Middle frontal gyrus (tissue), 1 donor: Measurements from ENCODE around the gene GP1BB.
"Not testable (repeated sequence)": the region's sequence is repeated elsewhere in the genome, so short reads cannot be mapped to it uniquely, and the experiment has no call there.

Experiments
- DNase-seq: peaks from one replicate; pipeline ENCODE4 v3.0.0-alpha.2; 2015; ENCODE audit warnings: low spot score; ENCODE audit errors: extremely low spot score

Gene GP1BB

DNA sequence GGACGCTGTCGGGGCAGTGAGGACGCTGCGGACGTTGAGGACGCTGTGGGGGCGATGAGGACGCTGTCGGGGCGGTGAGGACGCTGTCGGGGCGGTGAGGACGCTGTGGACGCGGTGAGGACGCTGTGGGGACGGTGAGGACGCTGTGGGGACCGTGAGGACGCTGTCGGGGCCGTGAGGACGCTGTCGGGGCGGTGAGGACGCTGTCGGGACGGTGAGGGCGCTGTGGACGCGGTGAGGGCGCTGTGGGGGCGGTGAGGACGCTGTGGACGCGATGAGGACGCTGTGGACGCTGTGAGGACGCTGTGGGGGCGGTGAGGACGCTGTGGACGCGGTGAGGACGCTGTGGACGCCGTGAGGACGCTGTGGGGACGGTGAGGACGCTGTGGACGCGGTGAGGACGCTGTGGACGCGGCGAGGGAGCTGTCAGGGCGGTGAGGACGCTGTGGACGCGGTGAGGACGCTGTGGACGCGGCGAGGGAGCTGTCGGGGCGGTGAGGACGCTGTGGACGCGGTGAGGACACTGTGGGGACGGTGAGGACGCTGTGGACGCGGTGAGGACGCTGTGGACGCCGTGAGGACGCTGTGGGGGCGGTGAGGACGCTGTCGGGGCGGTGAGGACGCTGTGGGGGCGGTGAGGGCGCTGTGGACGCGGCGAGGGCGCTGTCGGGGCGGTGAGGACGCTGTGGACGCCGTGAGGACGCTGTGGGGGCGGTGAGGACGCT, 2.9 kb downstream of the GP1BB start:
- DNase-seq = not testable (repeated sequence)

- DNase-seq = no peak
Measured at GRCh38 chr22:19727310-19728150, 4.2 kb downstream of the GP1BB start.

DNA sequence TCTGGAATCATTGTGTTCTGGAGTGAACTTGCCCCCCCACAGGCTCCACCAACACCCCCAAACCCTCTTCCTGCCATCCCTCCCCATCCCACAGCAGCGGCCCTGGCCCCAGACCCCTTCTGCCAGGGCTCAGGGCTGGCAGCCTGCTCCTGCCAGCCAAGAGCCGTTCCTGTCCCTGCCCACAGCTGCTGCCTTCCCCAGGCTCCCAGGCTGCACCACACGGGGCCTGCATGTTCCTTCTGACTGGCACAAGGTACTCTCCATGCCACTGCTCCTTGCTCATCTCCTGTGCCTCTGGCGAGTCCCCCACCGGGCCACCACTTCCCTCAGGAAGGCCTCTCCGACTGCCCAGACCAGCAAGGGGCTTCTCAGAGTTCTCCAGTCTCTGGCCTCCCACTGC, 4.9 kb downstream of the GP1BB start:
- DNase-seq = no peak

- DNase-seq = no peak
Measured at GRCh38 chr22:19728836-19729235, 5.5 kb downstream of the GP1BB start.

GRCh38 chr22:19729507-19729906, 6.2 kb downstream of the GP1BB start:
- no peak for DNase-seq

DNA sequence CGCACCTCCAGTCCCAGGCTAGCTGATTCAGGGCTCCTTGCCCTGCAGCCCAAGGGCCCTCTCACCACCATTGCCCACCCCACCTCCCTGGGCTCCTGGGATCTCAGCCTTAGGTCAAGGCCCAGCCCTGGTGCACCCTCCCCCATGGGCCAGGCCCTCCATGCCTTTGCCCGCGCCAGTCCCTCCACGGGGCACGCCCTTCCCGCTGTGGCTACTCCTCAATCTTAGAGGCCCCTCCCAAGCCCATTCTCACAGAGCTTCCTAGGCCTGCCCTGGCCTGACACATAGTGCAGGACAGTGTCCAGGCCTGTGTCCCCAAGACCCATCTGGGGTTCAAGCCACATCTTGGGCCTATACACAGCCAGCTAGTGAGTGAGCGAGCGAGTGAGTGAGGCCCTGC, 6.9 kb downstream of the GP1BB start:
- DNase-seq = no peak

DNA sequence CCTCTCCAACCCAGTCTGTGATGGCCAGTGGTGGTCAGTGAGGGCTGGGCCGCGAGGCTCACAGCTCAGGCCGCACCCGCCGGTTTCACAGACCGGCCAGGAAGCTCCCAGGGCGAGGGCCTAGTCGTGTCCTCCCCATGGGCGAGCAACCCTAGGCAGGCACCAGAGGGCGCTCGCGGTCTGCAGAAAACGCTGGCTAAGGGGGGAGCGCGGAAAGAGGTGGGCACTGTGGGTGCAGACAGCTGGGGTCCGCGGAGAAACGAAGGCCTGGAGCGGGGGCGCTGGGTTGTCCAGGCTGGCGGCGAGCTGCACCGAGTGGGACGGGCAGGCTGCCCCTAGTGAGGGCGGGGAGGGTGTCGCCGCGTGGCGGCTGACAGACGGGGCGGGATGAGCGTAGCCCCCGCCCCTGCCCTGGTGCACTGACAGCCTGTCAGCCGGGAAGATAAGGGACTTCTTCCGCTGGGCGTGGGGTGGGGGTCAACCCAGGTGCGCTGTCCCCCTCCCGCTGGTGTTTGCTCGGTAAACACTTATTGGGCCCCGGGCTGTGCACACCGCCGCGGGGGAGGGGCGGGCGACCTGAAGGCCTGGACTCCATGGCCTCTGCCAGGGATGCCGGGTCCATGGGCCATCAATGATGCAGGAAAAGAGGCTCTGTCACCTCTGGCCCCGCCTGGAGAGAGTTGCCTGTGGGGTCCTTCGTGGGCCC, 7.5 kb downstream of the GP1BB start:
- peak; percentile 67 for DNase-seq

GRCh38 chr22:19731361-19732135, 8.2 kb downstream of the GP1BB start:
- no peak for DNase-seq

GRCh38 chr22:19732403-19733113, 9.2 kb downstream of the GP1BB start:
- no peak for DNase-seq

DNA sequence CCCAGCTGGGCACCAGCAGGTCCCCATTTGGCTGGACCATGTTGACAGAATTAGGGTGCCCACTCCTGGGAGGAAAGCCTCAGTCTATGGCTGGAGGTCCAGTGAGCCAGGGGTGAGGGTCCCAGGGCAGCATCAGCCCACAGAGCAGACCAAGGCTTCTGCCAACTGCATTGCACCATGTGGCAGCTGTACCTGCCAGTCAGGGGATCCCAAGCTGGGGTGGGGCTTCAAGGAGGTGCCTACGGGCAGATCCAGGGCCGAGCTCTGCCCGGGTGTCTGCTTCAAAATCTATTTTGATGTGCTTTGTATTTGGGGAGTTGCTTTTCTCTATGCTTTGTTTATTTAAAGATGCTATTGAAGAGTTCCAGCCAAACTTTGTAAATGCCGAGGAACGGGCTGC, 10.4 kb downstream of the GP1BB start:
- DNase-seq = no peak

GRCh38 chr22:19734163-19734562, 10.8 kb downstream of the GP1BB start:
- DNase-seq = no peak

DNA sequence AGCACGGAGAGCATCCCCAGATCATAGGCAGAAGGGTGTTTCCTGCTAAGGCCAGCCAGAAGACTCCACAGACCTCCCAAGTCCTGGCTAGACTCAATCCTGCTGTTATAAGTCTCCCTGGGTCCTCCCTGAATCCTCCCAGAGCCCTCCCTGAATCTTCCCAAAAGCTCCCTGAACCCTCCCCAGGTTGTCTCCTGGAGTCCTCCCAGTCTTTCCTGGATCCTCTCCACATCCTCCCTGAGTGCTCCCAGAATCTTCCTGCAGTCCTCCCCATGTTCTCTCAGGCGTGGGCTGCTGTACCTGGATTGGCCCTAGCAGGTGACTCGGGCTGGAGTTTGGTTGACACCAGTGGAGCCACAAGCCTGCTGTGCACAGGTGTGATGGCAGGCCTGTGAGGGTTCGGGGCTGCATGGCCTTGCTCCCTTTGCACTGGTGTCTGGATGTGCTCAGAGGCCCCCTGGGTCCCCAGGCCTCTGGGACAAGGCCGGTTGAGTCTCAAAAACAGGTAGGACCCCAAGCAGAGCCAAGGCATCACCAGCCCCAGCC, 11.6 kb downstream of the GP1BB start:
- DNase-seq = no peak

DNA sequence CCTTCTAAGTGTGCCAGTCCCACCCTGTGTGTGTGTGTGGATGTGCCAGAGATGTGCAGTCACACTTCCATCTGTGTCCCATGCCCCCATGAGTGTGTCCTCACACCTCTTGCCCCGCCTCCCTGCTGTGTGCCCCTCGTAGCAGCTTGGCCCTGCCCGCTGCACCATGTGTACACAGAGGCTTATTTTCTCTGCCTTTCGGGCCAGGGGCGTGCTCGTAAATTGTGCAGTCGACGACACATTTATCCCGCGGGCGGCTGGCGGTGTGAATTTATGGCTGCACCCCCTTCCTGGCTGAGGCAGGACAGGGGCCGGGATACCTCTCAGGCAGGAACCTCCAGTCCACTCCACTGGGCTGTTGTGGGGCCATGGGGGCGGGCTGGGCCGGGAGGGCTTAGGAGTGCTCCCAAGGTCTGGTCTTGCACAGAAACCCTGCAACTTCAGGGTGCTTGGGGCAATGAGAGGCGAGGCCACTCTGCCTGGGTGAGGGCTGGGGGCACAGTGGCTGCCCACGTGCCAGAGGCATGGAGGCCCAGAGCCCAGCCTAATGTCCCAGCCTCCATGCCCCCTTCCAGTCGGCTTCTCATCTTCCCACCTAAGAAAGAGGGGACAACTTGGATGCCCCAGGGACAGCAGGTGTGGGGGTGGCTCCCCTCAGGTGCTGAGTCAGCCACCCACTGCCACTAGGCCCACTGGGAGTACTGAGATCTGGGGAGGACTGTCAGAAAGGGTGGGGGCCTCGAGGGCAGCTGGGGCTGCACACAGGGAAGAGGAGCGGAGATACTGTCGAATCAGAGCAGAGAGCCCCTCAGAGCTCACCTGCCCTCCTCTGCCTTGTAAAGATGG, 12.5 kb downstream of the GP1BB start:
- DNase-seq = no peak

DNA sequence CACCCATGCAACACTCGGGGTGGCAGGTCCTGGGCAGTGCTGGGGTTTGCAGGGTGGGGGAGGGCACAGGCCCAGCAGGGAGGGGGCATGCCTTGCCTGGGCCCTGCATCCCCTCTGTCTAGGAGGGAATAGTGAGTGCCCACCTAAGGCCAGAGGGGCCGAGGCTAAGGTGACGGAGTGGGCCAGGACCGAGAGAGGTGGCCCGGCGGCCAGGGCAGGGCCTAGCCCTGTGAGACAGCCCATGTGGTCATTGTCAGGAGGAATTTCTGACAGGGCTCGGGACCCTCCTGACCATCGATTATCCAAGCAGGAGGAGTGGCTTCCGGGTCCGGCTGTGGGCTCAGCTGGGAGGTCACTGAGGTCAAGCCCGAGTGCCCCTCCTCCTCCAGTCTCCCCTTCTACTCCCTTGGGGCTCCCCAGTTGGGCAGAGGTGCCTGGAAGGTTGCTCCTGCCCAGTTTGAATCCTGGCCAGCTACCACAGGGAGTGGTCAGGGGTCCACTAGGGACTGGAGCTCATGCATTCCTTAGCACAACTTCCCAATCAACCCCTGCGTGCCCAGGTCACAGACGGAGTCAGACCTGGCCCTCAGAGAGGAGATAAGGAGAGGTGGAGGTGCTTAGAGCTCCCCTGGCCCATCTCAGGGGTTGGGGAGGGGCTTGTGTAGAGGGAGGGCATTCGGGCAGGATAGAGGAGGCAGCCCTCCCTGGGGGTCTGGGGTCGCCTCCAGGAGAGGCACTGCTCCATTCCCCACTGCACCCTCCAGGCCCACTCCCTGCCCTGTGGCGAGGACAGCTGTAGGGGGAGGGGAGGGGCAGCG, 14.7 kb downstream of the GP1BB start:
- DNase-seq = no peak

DNA sequence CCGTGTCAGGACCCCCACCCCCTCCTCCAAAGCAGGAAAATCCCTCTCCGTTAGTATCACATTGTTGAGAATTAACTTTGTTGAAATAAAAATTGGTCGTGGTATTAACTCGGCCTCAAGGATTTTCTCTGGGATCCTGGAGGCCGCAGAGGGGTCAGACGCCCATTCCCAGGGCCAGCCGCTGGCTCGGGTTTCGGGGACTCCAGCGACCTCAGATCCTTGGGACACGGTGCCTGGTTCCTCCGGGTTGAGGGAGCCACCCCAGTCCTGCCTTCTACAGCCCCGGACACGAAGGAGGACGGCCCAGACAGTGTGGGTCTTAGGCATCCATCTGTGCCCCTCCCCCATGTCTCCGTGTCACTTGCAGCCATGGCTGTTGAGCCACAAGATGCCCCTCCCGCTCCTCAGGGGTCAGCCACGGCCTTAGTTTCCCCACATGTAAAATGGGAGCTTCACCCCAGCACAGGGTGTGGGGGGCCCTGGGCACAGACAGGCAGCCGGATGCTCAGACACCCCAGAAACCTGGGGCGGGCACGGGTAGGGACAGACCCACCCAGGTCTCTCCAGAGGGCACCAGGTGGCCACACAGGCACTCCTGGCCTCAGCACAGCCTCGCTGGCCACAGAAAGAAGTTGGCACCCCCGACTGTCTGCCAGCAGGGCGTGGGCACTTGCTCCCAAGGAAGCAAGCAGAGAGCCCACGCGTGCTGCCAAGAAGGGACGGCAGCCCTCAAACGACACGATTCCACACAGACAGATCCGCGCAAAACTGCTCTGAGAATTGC, 15.5 kb downstream of the GP1BB start:
- no peak for DNase-seq

DNA sequence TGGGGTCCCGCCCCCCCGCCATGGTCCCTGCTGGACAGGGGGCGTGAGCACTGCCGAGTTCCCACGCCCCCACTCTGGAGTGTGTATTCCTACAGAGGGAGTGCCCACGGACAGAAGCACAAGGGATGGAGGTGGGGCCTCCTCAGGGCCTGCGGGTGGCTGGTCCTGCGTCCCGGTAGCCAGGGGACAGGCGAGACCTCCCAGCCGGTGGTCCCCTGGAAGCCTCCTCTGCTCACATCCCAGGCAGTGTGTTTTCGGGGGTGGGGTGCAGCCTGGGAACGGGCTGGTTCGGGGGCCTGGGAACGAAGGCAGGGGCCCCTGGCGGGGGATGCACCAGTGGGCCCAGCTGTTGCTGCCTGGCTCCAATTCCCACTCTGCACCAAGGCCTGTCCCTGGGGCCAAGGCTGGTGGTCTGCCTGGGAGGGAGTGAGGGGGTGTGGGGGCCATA, 16.1 kb downstream of the GP1BB start:
- DNase-seq = no peak

- DNase-seq = no peak
Measured at GRCh38 chr22:19739911-19740449, 16.6 kb downstream of the GP1BB start.

- DNase-seq = no peak
Measured at GRCh38 chr22:19740586-19740985, 17.2 kb downstream of the GP1BB start.
